Ishikawa (cell line): ENCODE data around the gene MRPL37.

Source experiments
- CEBPB ChIP-seq: IDR thresholded peaks from 2 replicates; pipeline ENCODE4 v1.6.1; 2012
- CREB1 ChIP-seq: IDR thresholded peaks from 2 replicates; pipeline ENCODE4 v1.6.1; 2012; ENCODE audit warnings: low read depth
- EGR1 ChIP-seq: IDR thresholded peaks from 2 replicates; pipeline ENCODE4 v1.6.1; 2012
- EP300 ChIP-seq: IDR thresholded peaks from 2 replicates; pipeline ENCODE4 v1.6.1; 2012; ENCODE audit warnings: borderline replicate concordance
- FOXM1 ChIP-seq: IDR thresholded peaks from 2 replicates; pipeline ENCODE4 v1.6.1; 2012; ENCODE audit warnings: low read depth, borderline replicate concordance
- NFIC ChIP-seq: IDR thresholded peaks from 2 replicates; pipeline ENCODE4 v1.6.1; 2012
- RAD21 ChIP-seq: IDR thresholded peaks from 2 replicates; pipeline ENCODE4 v1.6.1; 2012; ENCODE audit warnings: low read depth
- TAF1 ChIP-seq: IDR thresholded peaks from 2 replicates; pipeline ENCODE4 v1.6.1; 2012; ENCODE audit warnings: low read depth, mild to moderate bottlenecking
- TCF12 ChIP-seq: IDR thresholded peaks from 2 replicates; pipeline ENCODE4 v1.6.1; 2012; ENCODE audit warnings: low read depth
- TEAD4 ChIP-seq: IDR thresholded peaks from 2 replicates; pipeline ENCODE4 v1.6.1; 2012
- YY1 ChIP-seq: IDR thresholded peaks from 2 replicates; pipeline ENCODE4 v1.6.1; 2012; ENCODE audit warnings: low read depth
- ZBTB7A ChIP-seq: IDR thresholded peaks from 2 replicates; pipeline ENCODE4 v1.6.1; 2012; ENCODE audit warnings: low read depth
- TF ChIP-seq, protein P1 (sequence below): IDR thresholded peaks from 2 replicates; pipeline ENCODE4 v1.6.1; 2012; ENCODE audit warnings: low read depth, mild to moderate bottlenecking
- TF ChIP-seq, protein P2 (sequence below): IDR thresholded peaks from 2 replicates; pipeline ENCODE4 v1.6.1; 2012
- TF ChIP-seq, protein P3 (sequence below): IDR thresholded peaks from 2 replicates; pipeline ENCODE4 v1.6.1; 2012

Gene MRPL37

DNA sequence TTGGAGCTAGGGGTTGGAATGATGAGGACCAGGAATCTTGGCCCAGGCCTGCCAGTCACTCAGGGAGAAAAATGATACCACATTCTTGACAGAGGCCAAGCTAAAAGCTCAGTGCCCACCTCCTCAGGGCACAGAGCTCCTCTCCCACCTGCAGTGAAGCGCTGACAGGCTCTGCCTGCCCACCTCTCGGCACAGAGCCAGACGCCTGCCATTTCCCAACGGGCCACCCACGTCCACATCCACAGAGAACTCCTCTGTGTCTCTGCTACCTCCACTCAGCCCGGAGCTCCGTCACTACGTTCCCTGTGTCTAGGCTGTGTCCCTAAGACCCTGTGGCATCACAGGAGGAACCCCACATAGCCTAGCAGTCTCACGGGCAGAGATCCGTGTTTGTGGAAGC is 60.8 kb downstream of the MRPL37 start:
- TF ChIP-seq TEAD4 (no peak), CEBPB (no peak), RAD21 (no peak), EP300 (no peak), CREB1 (no peak), TCF12 (no peak), ZBTB7A (no peak), YY1 (no peak), EGR1 (no peak), TAF1 (no peak), FOXM1 (no peak), NFIC (no peak)
- TF ChIP-seq, protein P1, sequence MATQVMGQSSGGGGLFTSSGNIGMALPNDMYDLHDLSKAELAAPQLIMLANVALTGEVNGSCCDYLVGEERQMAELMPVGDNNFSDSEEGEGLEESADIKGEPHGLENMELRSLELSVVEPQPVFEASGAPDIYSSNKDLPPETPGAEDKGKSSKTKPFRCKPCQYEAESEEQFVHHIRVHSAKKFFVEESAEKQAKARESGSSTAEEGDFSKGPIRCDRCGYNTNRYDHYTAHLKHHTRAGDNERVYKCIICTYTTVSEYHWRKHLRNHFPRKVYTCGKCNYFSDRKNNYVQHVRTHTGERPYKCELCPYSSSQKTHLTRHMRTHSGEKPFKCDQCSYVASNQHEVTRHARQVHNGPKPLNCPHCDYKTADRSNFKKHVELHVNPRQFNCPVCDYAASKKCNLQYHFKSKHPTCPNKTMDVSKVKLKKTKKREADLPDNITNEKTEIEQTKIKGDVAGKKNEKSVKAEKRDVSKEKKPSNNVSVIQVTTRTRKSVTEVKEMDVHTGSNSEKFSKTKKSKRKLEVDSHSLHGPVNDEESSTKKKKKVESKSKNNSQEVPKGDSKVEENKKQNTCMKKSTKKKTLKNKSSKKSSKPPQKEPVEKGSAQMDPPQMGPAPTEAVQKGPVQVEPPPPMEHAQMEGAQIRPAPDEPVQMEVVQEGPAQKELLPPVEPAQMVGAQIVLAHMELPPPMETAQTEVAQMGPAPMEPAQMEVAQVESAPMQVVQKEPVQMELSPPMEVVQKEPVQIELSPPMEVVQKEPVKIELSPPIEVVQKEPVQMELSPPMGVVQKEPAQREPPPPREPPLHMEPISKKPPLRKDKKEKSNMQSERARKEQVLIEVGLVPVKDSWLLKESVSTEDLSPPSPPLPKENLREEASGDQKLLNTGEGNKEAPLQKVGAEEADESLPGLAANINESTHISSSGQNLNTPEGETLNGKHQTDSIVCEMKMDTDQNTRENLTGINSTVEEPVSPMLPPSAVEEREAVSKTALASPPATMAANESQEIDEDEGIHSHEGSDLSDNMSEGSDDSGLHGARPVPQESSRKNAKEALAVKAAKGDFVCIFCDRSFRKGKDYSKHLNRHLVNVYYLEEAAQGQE, result no peak
- TF ChIP-seq, protein P2, sequence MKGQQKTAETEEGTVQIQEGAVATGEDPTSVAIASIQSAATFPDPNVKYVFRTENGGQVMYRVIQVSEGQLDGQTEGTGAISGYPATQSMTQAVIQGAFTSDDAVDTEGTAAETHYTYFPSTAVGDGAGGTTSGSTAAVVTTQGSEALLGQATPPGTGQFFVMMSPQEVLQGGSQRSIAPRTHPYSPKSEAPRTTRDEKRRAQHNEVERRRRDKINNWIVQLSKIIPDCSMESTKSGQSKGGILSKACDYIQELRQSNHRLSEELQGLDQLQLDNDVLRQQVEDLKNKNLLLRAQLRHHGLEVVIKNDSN, result no peak
- TF ChIP-seq, protein P3, sequence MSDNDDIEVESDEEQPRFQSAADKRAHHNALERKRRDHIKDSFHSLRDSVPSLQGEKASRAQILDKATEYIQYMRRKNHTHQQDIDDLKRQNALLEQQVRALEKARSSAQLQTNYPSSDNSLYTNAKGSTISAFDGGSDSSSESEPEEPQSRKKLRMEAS, result no peak

DNA sequence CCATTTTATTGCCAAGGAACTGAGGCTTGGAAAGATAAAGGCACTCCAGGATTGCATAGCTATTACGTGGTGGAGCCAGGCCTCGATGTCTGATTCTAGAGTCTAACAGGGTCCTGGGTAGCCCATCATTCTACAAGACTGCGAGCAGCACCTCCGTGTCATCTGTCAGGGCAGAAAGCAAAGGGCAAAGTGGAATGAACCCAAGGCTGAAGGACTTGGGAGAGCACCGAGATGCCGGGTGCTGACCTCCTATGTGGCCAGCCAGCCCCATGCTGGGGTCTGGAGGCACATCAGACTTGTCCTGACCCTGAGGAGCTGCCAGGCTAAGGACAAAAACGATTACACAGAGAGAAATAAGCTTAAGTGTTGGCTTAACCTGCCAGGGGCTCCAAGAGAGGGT is 62.3 kb downstream of the MRPL37 start:
- TF ChIP-seq CREB1 (no peak), TAF1 (no peak), ZBTB7A (no peak), CEBPB (no peak), EGR1 (no peak), TEAD4 (no peak), FOXM1 (no peak), EP300 (no peak), YY1 (no peak), TCF12 (no peak), RAD21 (no peak), NFIC (no peak)
- TF ChIP-seq, protein P2, result no peak
- TF ChIP-seq, protein P1, result no peak
- TF ChIP-seq, protein P3, result no peak

DNA sequence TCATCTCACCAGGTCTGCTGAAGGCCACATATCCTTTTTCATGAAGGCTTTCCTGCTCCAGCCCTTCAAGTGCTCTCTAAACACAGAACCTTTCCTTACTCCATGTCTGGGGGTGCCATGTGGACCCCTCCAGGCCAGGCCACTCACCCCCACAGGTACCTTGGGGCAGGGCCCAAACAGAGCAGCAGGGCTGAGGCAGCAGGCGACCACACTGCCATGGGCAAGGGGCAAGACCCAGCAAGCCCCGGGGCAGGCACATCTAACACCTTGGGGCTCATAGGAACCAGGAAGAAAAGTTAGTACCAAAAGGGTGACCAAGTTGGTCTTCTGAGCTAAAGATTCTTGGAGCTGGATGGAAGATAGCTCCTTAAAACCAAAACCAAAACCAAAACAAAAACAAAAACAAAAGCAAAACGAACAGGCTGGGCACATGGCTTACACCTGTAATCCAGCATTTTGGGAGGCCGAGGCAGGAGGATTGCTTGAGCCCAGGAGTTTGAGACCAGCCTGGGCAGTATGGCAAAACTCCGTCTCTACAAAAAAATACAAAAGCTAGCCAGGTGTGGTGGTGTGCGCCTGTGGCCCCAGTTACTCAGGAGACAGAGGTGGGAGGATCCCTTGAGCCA is 63.7 kb downstream of the MRPL37 start:
- TF ChIP-seq EP300 (no peak), ZBTB7A (no peak), RAD21 (no peak), CREB1 (no peak), CEBPB (no peak), TCF12 (no peak), NFIC (no peak), EGR1 (no peak), TEAD4 (no peak), TAF1 (no peak), YY1 (no peak), FOXM1 (no peak)
- TF ChIP-seq, protein P1, result no peak
- TF ChIP-seq, protein P2, result no peak
- TF ChIP-seq, protein P3, result no peak
